GM19467 (cell line): ENCODE data around the gene RASD2.

ENCODE experiments used
- ATAC-seq: cut with Tn5 transposase; IDR thresholded peaks from one replicate; pipeline ENCODE4 v1.9.1; 2021; ENCODE audit warnings: mild to moderate bottlenecking, moderate library complexity; ENCODE audit not compliant: unreplicated experiment

RASD2 gene

DNA sequence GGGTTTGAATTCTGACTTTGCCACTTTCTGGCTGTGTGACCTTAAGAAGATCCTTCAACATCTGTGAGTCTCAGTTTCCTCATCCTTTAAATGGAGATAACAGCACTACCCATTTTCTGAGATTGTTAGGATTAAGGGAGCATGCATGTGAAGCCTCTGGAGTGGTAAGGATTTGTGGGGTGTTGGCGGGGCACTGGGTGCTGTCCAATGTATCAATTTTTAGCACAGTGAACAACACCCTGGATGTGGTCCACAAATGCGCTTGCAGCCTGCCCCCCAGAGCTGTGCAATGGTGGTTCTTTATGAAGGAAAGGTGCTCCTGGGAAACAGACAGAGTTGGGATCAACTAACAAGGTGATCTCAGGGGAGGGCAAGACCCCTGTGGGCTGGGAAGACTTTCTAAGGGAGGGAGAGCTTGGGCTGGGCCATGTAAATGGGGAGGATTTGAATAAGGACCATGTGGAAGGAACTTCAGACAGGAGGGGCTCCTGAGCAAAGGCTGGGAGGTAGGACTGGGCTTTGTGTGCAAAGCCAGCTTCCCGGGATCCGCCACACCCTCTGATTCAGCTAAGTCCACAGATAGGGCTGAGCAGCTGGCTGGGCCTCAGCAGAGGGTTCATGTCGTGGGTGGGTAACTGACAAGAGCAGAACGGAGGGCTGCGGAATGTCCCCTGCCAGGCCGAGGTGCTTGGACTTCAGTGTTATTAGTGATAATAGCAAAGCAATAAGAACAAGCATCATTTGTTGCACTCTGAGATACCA lies 22.7 kb upstream of the RASD2 start:
- no peak for ATAC-seq

DNA sequence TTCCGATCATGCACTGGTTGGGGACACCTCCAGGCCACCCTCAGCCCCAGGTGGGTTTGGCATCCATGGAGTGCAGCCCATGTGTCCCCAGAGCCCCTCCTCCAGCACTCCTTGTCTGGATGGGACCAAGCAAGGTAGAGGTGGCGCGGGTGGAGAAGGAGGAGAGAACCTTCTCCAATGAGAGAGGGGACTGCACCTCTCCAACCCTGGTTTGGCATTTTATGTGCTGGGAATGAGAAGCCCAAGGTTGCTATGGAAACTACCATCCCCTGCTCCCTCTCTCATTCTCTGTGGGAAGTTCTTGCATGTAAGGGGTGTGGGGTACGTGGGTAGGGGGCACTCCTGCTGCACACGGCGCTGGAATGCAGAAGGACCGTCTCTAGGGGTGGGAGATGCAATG lies 21.8 kb upstream of the RASD2 start:
- no peak for ATAC-seq

DNA sequence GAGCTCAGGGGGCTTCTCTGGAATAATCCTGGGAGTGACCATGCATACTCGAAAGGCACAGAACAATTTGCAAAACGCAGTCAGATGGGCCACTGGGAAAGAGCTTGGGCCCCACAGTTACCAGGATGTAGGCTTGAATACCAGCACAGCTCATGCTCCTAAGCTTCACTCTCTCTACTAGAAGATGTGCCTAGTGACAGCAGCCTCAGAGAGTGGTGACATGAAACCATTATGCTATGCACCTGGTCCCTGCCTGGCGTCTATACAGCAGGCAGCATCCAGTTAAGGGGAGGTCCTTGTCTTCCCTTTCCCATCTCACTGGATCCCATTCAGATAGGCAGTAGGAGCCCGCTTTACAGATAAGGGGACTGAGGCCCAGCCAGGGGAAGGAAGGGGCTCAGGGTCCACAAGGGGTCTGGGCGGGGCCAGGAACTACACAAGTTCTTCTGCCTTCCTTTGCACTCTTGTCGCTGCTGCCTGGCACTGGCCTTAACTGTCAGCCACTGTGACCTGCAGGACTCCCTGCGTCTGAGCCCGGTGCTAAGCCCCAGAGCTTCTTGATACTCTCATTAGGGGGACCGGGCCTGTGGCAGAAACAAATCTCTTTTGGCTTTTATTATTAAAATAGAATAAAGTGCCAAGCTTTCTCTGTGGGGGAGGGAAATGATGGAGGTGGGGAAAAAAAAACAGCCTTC lies 21.2 kb upstream of the RASD2 start:
- no peak for ATAC-seq

DNA sequence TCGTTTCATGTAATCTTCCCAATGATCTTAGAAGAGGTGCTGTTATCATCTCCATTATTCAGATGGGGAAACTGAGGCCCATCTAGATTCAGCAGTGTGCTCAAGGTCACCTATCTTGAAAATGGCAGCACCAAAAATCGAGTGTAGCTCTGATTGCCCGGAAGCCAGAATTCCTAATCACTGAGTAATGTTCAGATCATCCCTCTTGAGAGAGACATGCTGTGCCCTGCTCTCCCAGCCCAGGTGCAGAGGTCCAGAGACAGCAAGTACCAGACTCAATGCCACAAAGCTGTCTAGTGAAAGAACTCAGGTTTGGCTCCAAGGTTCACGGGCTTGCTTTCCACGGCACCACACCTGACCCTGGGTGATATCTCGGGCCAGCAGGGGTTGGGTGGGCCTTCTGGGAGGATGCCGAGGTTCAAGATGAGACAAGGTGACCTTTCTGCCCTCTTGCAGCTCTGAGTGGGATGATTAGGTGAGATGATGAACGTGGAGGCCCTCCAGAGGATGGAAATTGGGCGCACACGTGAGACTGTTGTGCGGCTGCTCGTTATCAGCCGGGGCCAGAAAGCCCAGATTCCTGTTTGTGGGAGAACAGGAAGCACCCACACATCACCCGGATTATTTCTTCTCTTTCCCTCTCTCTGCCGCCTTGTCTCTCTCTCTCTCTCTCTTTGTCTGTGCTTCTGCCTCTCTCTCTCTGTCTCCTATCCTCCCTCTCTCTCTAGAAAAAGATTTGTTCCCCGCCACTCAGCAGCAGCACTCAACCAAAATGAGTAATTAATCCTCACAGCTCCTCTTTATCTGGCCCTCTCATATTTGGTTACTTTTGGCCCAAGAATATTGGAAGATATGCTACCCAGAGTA lies 19.0 kb upstream of the RASD2 start:
- ATAC-seq, result no peak

DNA sequence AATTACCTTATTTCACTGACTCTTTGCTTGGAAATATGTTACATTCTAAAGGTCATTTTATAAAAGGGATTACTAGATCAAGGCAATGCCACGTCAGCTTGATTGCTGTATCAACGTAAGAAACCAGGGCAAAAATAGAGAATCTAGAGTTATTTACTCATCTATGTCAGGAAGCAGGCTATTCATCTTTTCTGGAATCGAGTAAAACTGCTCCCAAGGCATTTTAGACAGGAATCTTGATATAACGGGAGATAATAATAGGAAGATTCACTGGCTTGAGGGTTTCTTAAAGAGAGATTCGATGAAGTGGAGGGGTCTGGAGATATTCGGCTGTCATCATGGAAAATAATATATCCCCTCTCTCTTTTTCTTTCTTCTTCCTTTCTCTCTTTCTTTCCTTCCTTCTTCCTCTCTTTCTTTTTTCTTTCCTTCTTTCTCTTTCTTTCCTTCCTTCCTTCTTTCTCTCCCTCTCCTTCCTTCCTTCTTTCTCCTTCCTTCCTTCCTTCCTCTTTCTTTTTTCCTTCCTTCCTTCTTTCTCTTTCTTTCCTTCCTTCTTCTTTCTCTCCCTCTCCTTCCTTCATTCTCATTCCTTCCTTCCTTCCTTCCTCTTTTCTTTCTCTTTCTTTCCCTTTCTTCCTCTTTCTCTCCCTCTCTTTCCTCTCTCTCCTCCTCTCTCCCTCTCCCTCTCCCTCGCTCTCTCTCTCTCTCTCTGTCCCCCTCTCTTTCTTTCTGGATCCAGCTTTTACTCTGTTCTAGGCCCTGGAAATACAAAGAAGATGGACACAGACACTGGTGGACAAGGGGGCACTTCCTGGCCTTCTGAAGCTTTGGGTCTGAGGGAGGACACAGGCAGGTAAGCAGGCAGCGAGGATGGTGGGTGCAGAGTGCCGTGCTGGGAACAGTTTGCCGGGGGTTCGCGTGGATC lies 18.1 kb upstream of the RASD2 start:
- no peak for ATAC-seq

DNA sequence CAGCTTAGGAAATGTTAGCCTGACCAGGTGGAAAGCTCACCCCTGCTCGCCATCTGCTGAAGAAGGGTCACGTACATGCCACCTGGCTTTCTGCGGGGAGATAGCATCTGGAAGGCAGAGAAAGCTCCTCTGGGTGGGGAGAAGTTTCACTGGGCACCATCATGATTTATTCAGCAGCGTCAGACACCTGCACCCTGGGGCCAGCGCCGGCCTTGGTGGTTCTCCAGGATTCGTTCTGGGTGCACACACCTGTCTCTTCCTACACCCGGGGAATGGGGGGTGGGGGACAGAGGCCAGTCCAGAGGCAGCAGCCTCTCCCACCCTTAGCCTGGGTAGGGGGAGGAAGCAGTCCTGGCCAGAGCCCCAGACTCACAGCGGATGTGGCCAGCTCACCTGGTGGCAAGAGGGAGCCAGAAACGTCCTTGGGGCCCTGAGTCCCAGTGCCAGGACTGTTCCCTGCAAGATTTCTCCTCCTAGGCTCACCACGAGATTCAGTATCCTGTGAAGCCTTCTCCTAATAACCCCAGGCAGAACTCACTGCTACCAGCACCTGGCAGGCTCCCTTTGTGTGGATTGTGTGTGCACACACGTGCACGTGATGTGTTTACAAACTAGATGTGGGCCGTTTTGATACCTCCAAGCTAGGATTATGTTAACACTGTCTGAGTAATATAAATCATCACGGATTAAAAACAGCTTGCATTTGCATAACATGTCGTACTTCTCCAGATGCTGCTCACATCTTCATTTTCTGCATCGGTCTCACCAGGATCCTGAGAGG lies 17.3 kb upstream of the RASD2 start:
- ATAC-seq, result no peak

DNA sequence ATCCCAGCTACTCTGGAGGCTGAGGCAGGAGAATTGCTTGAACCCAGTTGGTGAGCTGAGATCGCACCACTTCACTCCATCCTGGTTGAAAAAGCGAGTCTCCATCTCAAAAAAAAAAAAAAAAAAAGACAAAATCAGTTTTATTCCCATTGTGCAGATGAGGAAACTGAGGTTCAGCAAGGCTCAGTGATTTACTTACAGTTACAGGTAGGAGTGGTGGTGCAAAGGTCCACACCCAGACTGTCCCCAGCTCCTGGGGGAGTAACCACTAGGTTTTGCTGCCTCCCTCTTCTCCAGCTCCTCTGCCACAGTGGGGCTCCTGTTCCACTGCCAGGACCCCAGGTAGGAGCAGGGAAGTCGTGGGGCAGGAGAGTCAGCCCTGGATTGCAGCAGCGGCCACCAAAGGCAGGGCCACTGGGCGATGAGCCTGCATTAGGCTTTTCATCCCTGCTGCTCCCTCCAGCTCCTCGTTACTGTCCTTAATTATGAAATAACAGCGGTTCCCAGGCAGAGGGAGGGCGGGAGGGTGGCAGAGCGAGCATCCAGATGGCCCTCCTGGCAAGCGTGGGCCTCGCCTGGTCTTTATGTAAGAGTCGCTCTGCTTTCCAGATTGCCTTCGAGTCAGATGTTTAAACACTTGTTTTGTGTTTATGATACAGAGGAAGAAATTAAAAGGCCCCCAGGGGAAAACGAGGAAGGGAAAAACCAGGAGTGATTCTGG lies 15.5 kb upstream of the RASD2 start:
- ATAC-seq, result no peak

DNA sequence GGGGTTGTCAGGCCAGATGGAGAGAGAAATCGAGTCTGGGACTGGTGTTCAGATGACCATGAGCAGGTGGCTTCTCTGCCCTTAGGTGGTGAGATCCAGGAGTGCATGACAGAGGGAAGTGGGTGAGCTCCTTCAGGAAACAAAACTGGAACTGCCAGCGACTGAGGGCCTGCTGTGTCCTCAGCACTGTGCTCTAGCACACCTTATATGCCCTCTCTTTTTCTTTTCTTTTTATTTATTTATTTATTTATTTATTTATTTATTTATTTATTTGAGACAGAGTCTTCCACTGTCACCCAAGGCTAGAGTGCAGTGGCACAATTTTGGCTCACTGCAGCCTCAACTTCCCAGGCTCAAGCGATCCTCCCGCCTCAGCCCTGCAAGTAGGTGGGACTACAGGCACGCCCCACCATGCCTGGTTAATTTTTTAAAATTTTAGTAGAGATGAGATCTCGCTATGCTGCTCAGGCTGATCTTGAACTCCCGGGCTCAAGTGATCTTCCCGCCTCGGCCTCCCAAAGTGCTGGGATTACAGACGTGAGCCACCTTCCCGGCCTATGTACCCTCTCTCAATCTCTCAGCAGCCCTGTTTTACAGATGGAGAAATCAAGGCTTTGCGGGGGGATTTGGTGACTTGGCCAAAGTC lies 14.8 kb upstream of the RASD2 start:
- ATAC-seq, result no peak

DNA sequence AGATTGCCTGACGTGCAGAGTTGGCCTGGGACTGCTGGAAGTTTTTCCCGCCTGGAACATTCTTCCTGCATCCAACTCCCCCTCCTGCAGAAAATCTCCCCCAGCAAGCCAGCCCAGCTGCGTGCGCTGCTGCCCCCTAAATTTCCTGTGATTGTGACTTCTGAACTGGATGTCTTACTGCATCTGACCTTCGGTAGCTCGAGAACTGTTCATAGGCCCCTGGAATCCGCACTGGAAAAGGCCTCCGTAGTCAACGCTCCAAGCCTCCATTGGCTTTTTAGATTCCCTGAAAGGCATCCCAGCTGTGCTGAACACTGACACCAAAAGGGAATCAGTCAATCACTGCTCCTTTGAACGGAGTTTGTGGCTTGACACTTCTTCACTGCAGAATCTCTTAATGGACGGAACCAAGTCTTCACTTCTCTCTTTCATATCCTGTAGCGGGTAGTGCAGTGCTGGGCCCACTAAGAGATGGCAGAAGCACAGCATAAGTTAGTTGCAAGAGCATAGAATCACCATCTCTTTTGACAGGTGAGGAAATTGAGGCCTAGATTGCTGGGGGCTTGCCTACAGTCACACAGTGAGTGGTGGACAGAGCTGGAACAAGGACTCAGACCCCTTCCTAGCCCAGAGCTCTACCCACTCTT lies 14.2 kb upstream of the RASD2 start:
- no peak for ATAC-seq

DNA sequence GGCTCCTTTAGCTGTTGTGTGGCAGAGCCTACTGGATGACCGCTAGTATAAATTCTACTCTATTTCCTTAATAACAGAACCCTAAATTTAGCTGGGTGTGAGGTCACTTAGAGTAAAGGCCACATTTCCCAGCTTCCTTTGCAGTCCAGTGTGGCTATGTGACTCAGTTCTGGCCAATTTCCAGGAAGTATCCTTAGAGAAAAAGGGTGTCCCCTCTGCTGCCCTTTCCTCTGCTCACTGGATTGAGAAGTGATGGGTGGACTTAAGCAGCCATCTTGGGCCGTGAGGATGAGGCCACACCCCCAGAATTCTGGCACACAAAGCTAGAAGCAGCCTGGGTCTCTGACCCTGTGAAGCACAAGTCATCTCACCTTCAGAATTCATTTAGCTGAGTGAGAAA lies 11.7 kb upstream of the RASD2 start:
- ATAC-seq, result no peak

DNA sequence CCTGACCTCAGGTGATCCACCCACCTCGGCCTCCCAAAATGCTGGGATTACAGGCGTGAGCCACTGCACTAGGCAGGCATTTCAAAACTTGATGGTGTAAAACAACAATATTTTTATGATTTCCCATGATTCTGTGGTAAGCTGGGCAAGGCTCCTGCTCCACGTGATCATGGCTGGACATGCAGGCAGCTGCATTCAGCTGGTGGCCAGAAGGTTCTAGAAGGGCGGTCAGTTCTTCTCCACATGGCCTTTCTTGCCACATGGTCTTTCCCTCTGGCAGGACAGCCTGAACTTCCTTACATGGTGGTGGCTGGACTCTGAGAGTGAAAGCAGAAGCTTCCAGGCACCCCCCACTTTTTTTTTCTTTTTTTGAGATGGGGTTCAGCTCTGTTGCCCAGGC lies 9.9 kb upstream of the RASD2 start:
- no peak for ATAC-seq

DNA sequence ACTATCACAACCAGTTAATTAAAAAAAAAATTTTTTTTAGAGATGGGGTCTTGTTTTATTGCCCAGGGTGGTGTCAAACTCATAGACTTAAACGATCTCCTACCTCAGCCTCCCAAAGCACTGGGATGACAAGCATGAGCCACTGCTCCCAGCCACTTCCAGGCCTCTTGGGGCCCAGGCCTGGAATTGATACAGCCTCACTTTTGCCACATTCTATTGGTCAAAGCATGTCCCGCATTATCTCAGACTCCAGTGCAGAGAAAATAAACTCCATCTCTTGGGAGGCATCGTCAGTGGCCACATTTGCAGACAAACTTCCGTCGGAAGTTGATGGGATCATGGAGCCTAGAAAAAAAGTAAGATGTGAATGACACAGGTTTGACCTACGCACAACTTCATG lies 9.4 kb upstream of the RASD2 start:
- no peak for ATAC-seq

DNA sequence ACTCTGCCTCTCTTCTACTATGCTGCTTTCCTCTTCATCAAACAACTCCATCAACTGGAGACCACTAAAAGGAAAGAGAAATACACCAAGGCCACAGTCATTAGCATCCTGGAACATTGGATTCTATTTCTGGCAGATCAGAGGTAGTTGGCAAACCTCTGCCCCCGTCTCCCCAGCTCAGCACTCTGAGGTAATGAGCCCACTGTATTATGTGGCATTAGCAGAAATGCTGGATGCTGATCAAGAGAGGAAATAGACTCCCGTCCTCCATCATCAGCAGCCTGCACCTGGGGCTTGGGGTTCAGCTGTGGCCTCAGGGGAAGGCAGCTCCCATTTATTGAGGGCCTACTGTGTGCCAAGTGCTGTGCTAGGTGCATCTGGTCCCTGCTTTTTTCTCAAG lies 9.0 kb upstream of the RASD2 start:
- no peak for ATAC-seq

DNA sequence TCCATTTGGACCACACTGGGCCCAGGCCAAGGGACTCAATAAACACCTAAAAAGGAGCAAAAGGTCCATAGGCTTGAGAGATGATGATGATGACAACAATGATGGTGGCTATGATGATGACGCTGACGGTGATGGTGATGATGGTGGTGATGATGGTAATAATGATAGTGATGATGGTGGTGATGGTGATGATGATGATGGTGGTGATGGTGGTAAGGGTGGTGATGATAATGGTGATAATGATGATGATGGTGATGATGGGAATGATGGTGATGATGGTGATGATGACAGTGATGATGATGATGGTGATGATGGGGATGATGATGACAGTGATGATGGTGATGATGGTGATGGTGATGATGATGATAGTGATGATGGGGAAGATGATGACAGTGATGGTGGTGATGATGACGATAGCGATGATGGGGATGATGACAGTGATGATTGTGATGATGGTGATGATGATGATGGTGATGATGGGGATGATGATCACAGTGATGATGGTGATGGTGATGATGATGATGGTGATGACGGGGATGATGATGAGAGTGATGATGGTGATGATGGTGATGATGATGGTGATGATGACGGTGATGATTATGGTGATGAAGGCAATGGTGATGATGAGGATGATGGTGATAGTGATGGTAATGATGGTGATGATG lies 7.1 kb upstream of the RASD2 start:
- ATAC-seq, result no peak

DNA sequence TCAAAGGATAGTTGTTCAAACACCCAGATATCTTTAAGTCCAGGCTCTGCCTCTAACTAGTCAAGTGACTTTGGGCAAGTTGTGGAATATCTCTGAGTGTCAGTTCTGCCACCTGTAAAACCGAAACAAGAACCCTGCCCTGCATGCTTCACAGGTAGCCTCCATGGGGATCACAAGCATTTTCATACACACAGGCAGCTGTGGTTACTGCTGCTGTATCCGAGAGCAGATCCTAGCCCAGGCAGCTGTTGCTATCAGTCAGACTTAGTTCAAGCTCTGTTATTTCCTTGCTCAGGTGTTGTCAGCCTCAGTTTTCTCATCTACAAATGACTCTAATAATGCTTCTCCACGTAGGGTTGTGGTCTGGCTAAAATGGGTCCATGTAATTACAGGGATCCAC lies 6.5 kb upstream of the RASD2 start:
- no peak for ATAC-seq

DNA sequence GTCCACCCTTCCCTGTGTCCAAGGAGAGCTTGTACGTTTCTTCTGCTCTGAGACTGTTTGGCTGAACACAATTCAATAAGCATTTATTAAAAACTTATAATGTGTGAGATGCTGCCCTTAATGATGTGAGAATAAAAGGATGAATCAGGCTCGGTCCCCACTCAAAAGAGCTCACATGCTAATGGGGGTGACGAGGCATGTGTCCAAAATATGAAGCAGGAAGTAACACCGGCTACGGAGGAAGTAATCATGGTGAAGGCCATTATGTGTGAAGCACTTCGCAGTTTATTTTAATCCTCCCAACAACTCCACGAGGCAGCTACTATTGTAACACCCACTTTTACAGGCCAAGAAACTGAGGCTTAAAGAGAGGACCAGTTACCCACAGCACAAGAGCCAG lies 3.4 kb upstream of the RASD2 start:
- no peak for ATAC-seq

DNA sequence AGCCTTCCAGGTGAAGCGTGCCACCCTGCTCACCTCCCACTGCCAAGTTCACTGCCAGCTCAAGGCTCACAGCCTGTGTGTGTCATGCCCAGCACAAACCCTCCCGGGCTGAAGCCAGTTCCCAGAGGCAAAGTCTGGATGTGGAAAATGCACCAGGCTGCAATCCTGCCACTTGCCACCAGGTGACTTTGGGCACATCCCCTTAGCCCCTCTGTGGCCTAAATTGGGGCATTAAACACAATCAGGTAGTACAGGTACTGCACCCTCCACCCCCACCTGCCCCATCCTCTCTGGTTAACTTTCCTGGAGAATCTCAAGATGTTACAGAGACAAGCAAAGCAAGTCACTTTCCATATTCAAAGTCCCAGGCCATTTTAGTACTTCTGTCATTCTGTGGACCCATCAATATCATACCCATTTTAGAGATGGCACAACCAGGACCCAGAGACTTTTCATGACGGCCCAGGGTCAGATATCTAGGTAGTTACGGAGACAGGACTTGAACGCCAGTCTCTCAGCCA lies 1.8 kb upstream of the RASD2 start:
- no peak for ATAC-seq

DNA sequence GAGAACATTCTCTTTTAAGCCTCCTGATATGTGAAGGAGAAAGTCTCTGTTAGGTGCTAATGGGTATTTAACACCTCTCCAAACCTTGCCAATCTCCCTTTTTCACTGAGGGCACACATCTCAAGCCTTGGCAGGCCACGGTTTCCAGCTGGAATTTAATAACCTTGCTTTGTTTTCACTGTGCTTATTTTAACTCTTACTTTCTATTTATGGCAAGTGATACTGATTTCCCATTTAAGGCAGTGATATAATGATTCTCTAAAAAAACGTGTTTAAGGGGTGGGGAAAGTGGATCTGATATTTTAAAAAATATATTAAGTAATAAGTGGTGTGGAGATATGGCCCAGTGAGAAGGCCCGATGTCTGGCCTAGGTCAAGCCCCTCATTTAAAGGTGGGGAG lies 1.1 kb upstream of the RASD2 start:
- ATAC-seq, result no peak
